GM12878 (cell line): ENCODE measurements around the gene SLC25A39. TPM values are rescaled to one million over a fixed set of nuclear protein-coding genes. Genes with fewer than 3 reads are reported as not detected.

Experiments
- ATF2 ChIP-seq: IDR thresholded peaks from 2 replicates; pipeline ENCODE4 v1.6.1; 2012; ENCODE audit warnings: low read length, inconsistent platforms
- BCL11A ChIP-seq: IDR thresholded peaks from 2 replicates; pipeline ENCODE4 v1.6.1; 2011; ENCODE audit warnings: low read depth, low read length
- CBX5 ChIP-seq: sonication (generic); IDR thresholded peaks from 2 replicates; pipeline ENCODE4 v1.6.1; 2016; ENCODE audit warnings: low read depth, moderate library complexity, mild to moderate bottlenecking, inconsistent platforms
- CHD2 ChIP-seq: IDR thresholded peaks from 2 replicates; pipeline ENCODE4 v1.6.1; 2011; ENCODE audit warnings: low read depth, low read length, improper control_type of control experiment, borderline replicate concordance
- ELK1 ChIP-seq: IDR thresholded peaks from 2 replicates; pipeline ENCODE4 v1.6.1; 2012; ENCODE audit warnings: low read depth, low read length, improper control_type of control experiment
- ESRRA ChIP-seq: IDR thresholded peaks from 2 replicates; pipeline ENCODE4 v1.6.1; 2012; ENCODE audit warnings: mild to moderate bottlenecking, low read length, improper control_type of control experiment
- FOXK2 ChIP-seq: fragments of 450-650 bp; IDR thresholded peaks from 2 replicates; pipeline ENCODE4 v1.6.1; 2017; ENCODE audit warnings: mild to moderate bottlenecking, moderate library complexity
- FOXM1 ChIP-seq: IDR thresholded peaks from 2 replicates; pipeline ENCODE4 v1.6.1; 2012; ENCODE audit warnings: low read depth, mild to moderate bottlenecking, inconsistent platforms, low read length, moderate library complexity
- GATAD2B ChIP-seq: fragments of 450-650 bp; conservative IDR thresholded peaks from 2 replicates; pipeline ENCODE4 v1.6.1; 2017; ENCODE audit warnings: low read depth, mild to moderate bottlenecking, moderate library complexity
- HCFC1 ChIP-seq: fragments of 150-350 bp; IDR thresholded peaks from 2 replicates; pipeline ENCODE4 v1.6.1; 2014; ENCODE audit warnings: low read length
- IRF5 ChIP-seq: fragments of 450-650 bp; IDR thresholded peaks from 2 replicates; pipeline ENCODE4 v1.6.1; 2017; ENCODE audit warnings: borderline replicate concordance
- JUND ChIP-seq: IDR thresholded peaks from 2 replicates; pipeline ENCODE4 v1.6.1; 2012; ENCODE audit warnings: low read depth, mild to moderate bottlenecking, low read length, improper control_type of control experiment, moderate library complexity
- KDM1A ChIP-seq: fragments of 200-600 bp; sonication (generic); IDR thresholded peaks from 2 replicates; pipeline ENCODE4 v1.6.1; 2016; ENCODE audit warnings: borderline replicate concordance
- LARP7 ChIP-seq: fragments of 450-650 bp; IDR thresholded peaks from 2 replicates; pipeline ENCODE4 v1.6.1; 2017; ENCODE audit warnings: mild to moderate bottlenecking
- MAX ChIP-seq: IDR thresholded peaks from 2 replicates; pipeline ENCODE4 v1.6.1; 2012; ENCODE audit warnings: low read depth, low read length, improper control_type of control experiment
- MXI1 ChIP-seq: fragments of 150-350 bp; IDR thresholded peaks from 2 replicates; pipeline ENCODE4 v1.6.1; 2011; ENCODE audit warnings: low read depth, mild to moderate bottlenecking, inconsistent platforms, low read length, improper control_type of control experiment
- NRF1 ChIP-seq: conservative IDR thresholded peaks from 2 replicates; pipeline ENCODE4 v1.6.1; 2011; ENCODE audit warnings: mild to moderate bottlenecking, low read depth, low read length, improper control_type of control experiment
- PAX8 ChIP-seq: fragments of 450-650 bp; IDR thresholded peaks from 2 replicates; pipeline ENCODE4 v1.6.1; 2017; ENCODE audit warnings: mild to moderate bottlenecking, moderate library complexity
- PML ChIP-seq: IDR thresholded peaks from 2 replicates; pipeline ENCODE4 v1.6.1; 2012; ENCODE audit warnings: low read length, inconsistent platforms
- POU2F2 ChIP-seq: IDR thresholded peaks from 3 replicates; pipeline ENCODE4 v1.6.1; 2011; ENCODE audit warnings: low read depth, mild to moderate bottlenecking, low read length, borderline replicate concordance
- SREBF2 ChIP-seq: IDR thresholded peaks from 2 replicates; pipeline ENCODE4 v1.6.1; 2012; ENCODE audit warnings: mild to moderate bottlenecking, low read length
- SUPT20H ChIP-seq: IDR thresholded peaks from 2 replicates; pipeline ENCODE4 v1.6.1; 2011; ENCODE audit warnings: low read depth, mild to moderate bottlenecking, low read length, moderate library complexity, borderline replicate concordance; ENCODE audit not compliant: control insufficient read depth
- TBL1XR1 ChIP-seq: IDR thresholded peaks from 2 replicates; pipeline ENCODE4 v1.6.1; 2012; ENCODE audit warnings: low read depth, low read length, improper control_type of control experiment
- TCF3 ChIP-seq: IDR thresholded peaks from 2 replicates; pipeline ENCODE4 v1.6.1; 2012; ENCODE audit warnings: low read depth, mild to moderate bottlenecking, low read length, borderline replicate concordance; ENCODE audit not compliant: insufficient read depth
- USF1 ChIP-seq: IDR thresholded peaks from 2 replicates; pipeline ENCODE4 v1.6.1; 2011; ENCODE audit warnings: borderline replicate concordance, low read depth, mild to moderate bottlenecking, moderate library complexity, mixed read lengths, low read length; ENCODE audit not compliant: insufficient read depth; ENCODE audit errors: extremely low read length
- ZNF24 ChIP-seq: fragments of 450-650 bp; IDR thresholded peaks from 2 replicates; pipeline ENCODE4 v1.6.1; 2017; ENCODE audit warnings: antibody characterized with exemption, mild to moderate bottlenecking
- ZNF384 ChIP-seq: IDR thresholded peaks from 2 replicates; pipeline ENCODE4 v1.6.1; 2012; ENCODE audit warnings: low read depth, mild to moderate bottlenecking, low read length, improper control_type of control experiment, borderline replicate concordance
- polyA plus RNA-seq, 11 experiments: library from polyadenylated mRNA; depleted of rRNA in 4 of 11; unstranded in 6 of 11; stranded (reverse) in 5 of 11; fragments of >200 nt; fragmentation: Nextera tagmentation in 4 of 11; fragmentation: Illumina TruSeq in 1 of 11; extraction: Ambion mirVana in 4 of 11; extraction: Trizol in 1 of 11; gene quantifications; 1 replicate in 1 of 11; 2 replicates in 10 of 11; pipeline versions ENCODE4 v1.2.1 to v1.2.3, GENCODE V29; 2011 to 2016; ENCODE audit warnings: inconsistent platforms in 2 of 11, missing spikeins in 2 of 11, low read depth in 1 of 11
- total RNA-seq, 4 experiments: library from RNA; depleted of rRNA in 3 of 4; stranded (reverse); fragments of >200 nt in 3 of 4; fragmentation: Illumina TruSeq in 1 of 4; extraction: Trizol in 1 of 4; gene quantifications; 2 replicates each; pipeline versions ENCODE4 v1.2.1 to v1.2.3, GENCODE V29; 2013 to 2021

The SLC25A39 gene
- total and polyA plus RNA-seq, 10 of the 15 experiments (the other 5 are each of a cell fraction or from before 2014, with no cell fraction given) = 3.5 to 270 (median 150) TPM

- TF ChIP-seq FOXM1 (peak; percentile 79), GATAD2B (peak; percentile 90), JUND (peak; percentile 69; the same call in 1 of the 2 replicates), LARP7 (no peak), BCL11A (peak; percentile 94), ZNF24 (no peak), PAX8 (no peak), POU2F2 (peak; percentile 75; the same call in 2 of the 3 replicates), TCF3 (peak; percentile 85), MXI1 (peak; percentile 96), CHD2 (peak; percentile 59; the same call in 1 of the 2 replicates), PML (0 out of 2 replicates have a peak, but pooled peaks have one; percentile 70), SUPT20H (no peak), USF1 (peak; percentile 81), ZNF384 (no peak), NRF1 (no peak), MAX (peak; percentile 91; the same call in 1 of the 2 replicates), ATF2 (no peak; the same call in 1 of the 2 replicates), KDM1A (no peak), FOXK2 (peak; percentile 35; the same call in 1 of the 2 replicates), CBX5 (no peak), TBL1XR1 (peak; percentile 79; the same call in 1 of the 2 replicates), ESRRA (0 out of 2 replicates have a peak, but pooled peaks have one; percentile 47), HCFC1 (no peak), SREBF2 (no peak), IRF5 (no peak), ELK1 (no peak)
These were observed 23.8 kb upstream of the SLC25A39 start (continued) for GRCh38 chr17:44348234-44348987.
